ENCODE results near the gene FUT3. TPM values are rescaled to one million over a fixed set of nuclear protein-coding genes. Genes with fewer than 3 reads are reported as not detected.

FUT3 gene
- total and polyA plus RNA-seq, 9 of the 15 experiments (the other 6 are each of a cell fraction or from before 2014, with no cell fraction given): 0.09 TPM; not detected in 8

- no peak for TF ChIP-seq ZNF407 (IDR thresholded peaks at IDR 0.05; ENCODE audit: low read depth)
- no peak for TF ChIP-seq CEBPG (CRISPR knock-in tag; IDR thresholded peaks at IDR 0.05)
- TF ChIP-seq CEBPG (tag; conservative IDR thresholded peaks at IDR 0.05 in 1 of 2, IDR thresholded peaks at IDR 0.05 in 1 of 2): no peak
- no peak for TF ChIP-seq PTRF (tag; IDR thresholded peaks at IDR 0.05)
- no peak for TF ChIP-seq FOSL1 (tag; conservative IDR thresholded peaks at IDR 0.05)
- TF ChIP-seq TFE3 (CRISPR knock-in tag; IDR thresholded peaks at IDR 0.05): no peak
- TF ChIP-seq CBX3 (IDR thresholded peaks at IDR 0.05; ENCODE audit: borderline replicate concordance in 1 of 2, low read length in 2 of 2): no peak
Observed at GRCh38 chr19:5844456-5845433, 6.5 kb downstream of the FUT3 start (continued).

Data from K562 (cell line).